GM08714 (cell line): ENCODE measurements around the gene SLC4A9.
"Not testable (repeated sequence)": the region's sequence is repeated elsewhere in the genome, so short reads cannot be mapped to it uniquely, and the experiment has no call there.

Experiments used
- H3K4me3 ChIP-seq: fragments of 200-500 bp; sonication (Bioruptor generic); 2 replicates; pipeline ENCODE4 v1.5.1; 2014; ENCODE audit warnings: mild to moderate bottlenecking, low read length, inconsistent platforms
- ZNF274 ChIP-seq: IDR thresholded peaks from 2 replicates; pipeline ENCODE4 v1.6.1; 2012; ENCODE audit warnings: mild to moderate bottlenecking, low read depth, low read length

SLC4A9 gene

GRCh38 chr5:140328036-140328764 lies 31.8 kb upstream of the SLC4A9 start:
- TF ChIP-seq ZNF274, result no peak

GRCh38 chr5:140329739-140330481 lies 30.1 kb upstream of the SLC4A9 start:
- TF ChIP-seq ZNF274, result no peak
- H3K4me3 ChIP-seq, result no peak overlapping the region

More at GRCh38 chr5:140328036-140328764, 31.8 kb upstream of the SLC4A9 start:
- H3K4me3 ChIP-seq, result no peak overlapping the region

GRCh38 chr5:140331638-140332037 lies 28.4 kb upstream of the SLC4A9 start:
- H3K4me3 ChIP-seq, result no peak overlapping the region
- TF ChIP-seq ZNF274, result no peak

- no peak for TF ChIP-seq ZNF274
- no peak overlapping the region for H3K4me3 ChIP-seq
Observed at GRCh38 chr5:140336388-140336787, 23.6 kb upstream of the SLC4A9 start.

GRCh38 chr5:140337880-140338279 lies 22.1 kb upstream of the SLC4A9 start:
- no peak for TF ChIP-seq ZNF274
- no peak overlapping the region for H3K4me3 ChIP-seq

- H3K4me3 ChIP-seq, result no peak overlapping the region
- TF ChIP-seq ZNF274, result no peak
Observed at GRCh38 chr5:140338336-140338735, 21.7 kb upstream of the SLC4A9 start.

GRCh38 chr5:140338908-140339307 lies 21.1 kb upstream of the SLC4A9 start:
- TF ChIP-seq ZNF274, result no peak
- H3K4me3 ChIP-seq, result no peak overlapping the region

GRCh38 chr5:140339636-140340035 lies 20.4 kb upstream of the SLC4A9 start:
- no peak overlapping the region for H3K4me3 ChIP-seq
- no peak for TF ChIP-seq ZNF274

- no peak for TF ChIP-seq ZNF274
- no peak overlapping the region for H3K4me3 ChIP-seq
Observed at GRCh38 chr5:140340605-140341121, 19.3 kb upstream of the SLC4A9 start.

- H3K4me3 ChIP-seq, result no peak overlapping the region; the same call in 1 of the 2 replicates
- no peak for TF ChIP-seq ZNF274
Observed at GRCh38 chr5:140341591-140341990, 18.4 kb upstream of the SLC4A9 start.

GRCh38 chr5:140342287-140342686 lies 17.7 kb upstream of the SLC4A9 start:
- TF ChIP-seq ZNF274, result no peak
- no peak overlapping the region; the same call in 1 of the 2 replicates for H3K4me3 ChIP-seq

- H3K4me3 ChIP-seq, result no peak overlapping the region
Observed at GRCh38 chr5:140342896-140343295, 17.1 kb upstream of the SLC4A9 start.

GRCh38 chr5:140343849-140344248 lies 16.1 kb upstream of the SLC4A9 start:
- not testable (repeated sequence) for H3K4me3 ChIP-seq

More at GRCh38 chr5:140342896-140343295, 17.1 kb upstream of the SLC4A9 start:
- TF ChIP-seq ZNF274, result no peak

GRCh38 chr5:140344683-140345423 lies 15.1 kb upstream of the SLC4A9 start:
- no peak for TF ChIP-seq ZNF274
- no peak overlapping the region for H3K4me3 ChIP-seq

- H3K4me3 ChIP-seq, result peak overlapping the region; percentile 70; the same call in 1 of the 2 replicates
- TF ChIP-seq ZNF274, result no peak
Observed at GRCh38 chr5:140345919-140346347, 14.1 kb upstream of the SLC4A9 start.
